ENCODE results near the gene ARHGAP19.
"Not testable (repeated sequence)": the region's sequence is repeated elsewhere in the genome, so short reads cannot be mapped to it uniquely, and the experiment has no call there.

Gene ARHGAP19

DNA sequence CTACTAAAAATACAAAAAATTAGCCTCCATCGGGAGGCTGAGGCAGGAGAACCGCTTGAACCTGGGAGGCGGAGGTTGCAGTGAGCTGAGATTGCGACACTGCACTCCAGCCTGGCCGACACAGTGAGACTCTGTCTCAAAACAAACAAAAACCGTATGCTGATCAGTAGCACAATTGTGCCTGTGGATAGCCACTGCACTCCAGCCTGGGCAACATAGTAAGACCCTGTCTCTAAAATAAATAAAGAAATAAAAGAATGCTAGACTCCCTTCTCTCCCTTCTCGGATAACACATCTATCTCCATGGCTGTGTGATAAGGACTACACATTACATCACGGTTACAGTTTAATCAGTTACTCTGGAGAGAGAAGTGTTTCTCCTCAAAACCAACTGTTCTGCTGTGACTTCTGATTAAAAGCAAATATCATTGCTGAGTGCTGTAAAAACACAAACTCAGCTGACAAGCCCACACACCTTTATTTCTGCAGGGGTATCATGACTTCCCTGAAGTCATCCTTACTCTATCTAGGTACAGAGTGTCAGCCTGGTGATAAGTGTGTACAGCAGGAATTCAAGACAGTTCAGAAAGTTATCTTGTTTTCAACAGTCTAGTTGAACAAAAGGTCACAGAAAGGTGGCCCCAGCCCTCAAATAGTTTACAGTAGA is 5.3 kb upstream of the ARHGAP19 start:
- Histone ChIP-seq H3K27me3 (replicated peaks; ENCODE audit: control insufficient read depth, insufficient read depth, low read length) (no peaks in the 10 kb centered on the region), H3K4me3 (replicated peaks; ENCODE audit: low read depth, low read length) (no peak overlapping the region), H3K36me3 (ENCODE audit: control insufficient read depth, insufficient read depth, low read length) (no peaks in the 10 kb centered on the region)
- no peak for DNase-seq (ENCODE audit: extremely low read depth, insufficient read length)
- TF ChIP-seq, protein P1, sequence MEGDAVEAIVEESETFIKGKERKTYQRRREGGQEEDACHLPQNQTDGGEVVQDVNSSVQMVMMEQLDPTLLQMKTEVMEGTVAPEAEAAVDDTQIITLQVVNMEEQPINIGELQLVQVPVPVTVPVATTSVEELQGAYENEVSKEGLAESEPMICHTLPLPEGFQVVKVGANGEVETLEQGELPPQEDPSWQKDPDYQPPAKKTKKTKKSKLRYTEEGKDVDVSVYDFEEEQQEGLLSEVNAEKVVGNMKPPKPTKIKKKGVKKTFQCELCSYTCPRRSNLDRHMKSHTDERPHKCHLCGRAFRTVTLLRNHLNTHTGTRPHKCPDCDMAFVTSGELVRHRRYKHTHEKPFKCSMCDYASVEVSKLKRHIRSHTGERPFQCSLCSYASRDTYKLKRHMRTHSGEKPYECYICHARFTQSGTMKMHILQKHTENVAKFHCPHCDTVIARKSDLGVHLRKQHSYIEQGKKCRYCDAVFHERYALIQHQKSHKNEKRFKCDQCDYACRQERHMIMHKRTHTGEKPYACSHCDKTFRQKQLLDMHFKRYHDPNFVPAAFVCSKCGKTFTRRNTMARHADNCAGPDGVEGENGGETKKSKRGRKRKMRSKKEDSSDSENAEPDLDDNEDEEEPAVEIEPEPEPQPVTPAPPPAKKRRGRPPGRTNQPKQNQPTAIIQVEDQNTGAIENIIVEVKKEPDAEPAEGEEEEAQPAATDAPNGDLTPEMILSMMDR (IDR thresholded peaks at IDR 0.05; ENCODE audit: insufficient read depth, low read length, poor library complexity, severe bottlenecking), result no peak

DNA sequence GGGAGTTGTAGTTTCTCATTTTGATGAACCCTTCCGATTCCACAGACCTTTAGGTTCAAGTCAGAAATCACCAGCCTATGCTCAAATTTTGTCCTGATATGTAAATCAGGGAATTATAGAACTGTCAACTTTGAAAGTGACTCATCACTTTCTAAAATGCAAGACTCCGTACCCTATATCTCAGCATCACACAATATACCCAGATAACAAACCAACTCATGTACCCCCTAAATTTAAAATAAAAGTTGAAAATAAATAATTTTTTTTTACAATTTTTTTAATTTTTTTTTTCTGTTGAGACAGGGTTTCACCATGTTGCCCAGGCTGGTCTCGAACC is 393 bp upstream of the ARHGAP19 start:
- TF ChIP-seq, protein P1 (IDR thresholded peaks at IDR 0.05; ENCODE audit: insufficient read depth, low read length, poor library complexity, severe bottlenecking), result no peak
- H3K4me3 ChIP-seq (replicated peaks; ENCODE audit: low read depth, low read length), result no peak overlapping the region
- DNase-seq (ENCODE audit: extremely low read depth, insufficient read length), result no peak
- H3K36me3 ChIP-seq (ENCODE audit: control insufficient read depth, insufficient read depth, low read length), result no peaks in the 10 kb centered on the region
- no peaks in the 10 kb centered on the region for H3K27me3 ChIP-seq (replicated peaks; ENCODE audit: control insufficient read depth, insufficient read depth, low read length)

- H3K36me3 ChIP-seq (ENCODE audit: control insufficient read depth, insufficient read depth, low read length), result no peaks in the 10 kb centered on the region; the same call in 1 of the 2 replicates
- TF ChIP-seq, protein P1 (IDR thresholded peaks at IDR 0.05; ENCODE audit: insufficient read depth, low read length, poor library complexity, severe bottlenecking), result no peak
- DNase-seq (ENCODE audit: extremely low read depth, insufficient read length), result no peak
- H3K4me3 ChIP-seq (replicated peaks; ENCODE audit: low read depth, low read length), result peak overlapping the region; percentile 87
- H3K27me3 ChIP-seq (replicated peaks; ENCODE audit: control insufficient read depth, insufficient read depth, low read length), result no peaks in the 10 kb centered on the region
These were observed 910 bp downstream of the ARHGAP19 start for GRCh38 chr10:97291357-97292096.

DNA sequence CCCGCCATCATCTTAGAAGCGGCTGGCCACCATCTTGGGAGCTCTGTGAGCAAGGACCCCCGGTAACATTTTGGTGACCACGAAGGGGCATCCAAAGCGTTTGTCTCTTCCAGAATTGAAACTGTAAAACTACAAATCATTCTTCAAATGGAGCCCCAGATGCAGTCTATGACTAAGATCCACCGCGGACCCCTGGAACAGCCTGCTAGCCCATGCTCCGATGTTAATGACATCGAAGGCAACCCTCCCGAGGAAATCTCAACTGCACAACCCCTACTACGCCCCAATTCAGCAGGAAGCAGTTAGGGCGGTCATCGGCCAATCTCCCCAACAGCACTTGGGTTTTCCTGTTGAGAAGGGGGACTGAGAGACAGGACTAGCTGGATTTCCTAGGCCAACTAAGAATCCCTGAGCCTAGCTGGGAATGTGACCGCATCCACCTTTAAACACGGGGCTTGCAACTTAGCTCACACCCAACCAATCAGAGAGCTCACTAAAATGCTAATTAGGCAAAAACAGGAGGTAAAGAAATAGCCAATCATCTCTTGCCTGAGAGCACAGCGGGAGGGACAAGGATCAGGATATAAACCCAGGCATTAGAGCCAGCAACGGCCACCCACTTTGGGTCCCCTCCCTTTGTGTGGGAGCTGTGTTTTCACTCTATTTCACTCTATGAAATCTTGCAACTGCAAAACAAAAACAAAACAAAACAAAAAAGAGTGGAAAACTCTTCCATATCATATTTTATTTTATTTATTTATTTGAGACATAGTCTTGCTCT is 1.7 kb downstream of the ARHGAP19 start:
- H3K36me3 ChIP-seq (ENCODE audit: control insufficient read depth, insufficient read depth, low read length); H3K27me3 ChIP-seq (replicated peaks; ENCODE audit: control insufficient read depth, insufficient read depth, low read length); DNase-seq (ENCODE audit: extremely low read depth, insufficient read length); H3K4me3 ChIP-seq (replicated peaks; ENCODE audit: low read depth, low read length): not testable (repeated sequence)

DNA sequence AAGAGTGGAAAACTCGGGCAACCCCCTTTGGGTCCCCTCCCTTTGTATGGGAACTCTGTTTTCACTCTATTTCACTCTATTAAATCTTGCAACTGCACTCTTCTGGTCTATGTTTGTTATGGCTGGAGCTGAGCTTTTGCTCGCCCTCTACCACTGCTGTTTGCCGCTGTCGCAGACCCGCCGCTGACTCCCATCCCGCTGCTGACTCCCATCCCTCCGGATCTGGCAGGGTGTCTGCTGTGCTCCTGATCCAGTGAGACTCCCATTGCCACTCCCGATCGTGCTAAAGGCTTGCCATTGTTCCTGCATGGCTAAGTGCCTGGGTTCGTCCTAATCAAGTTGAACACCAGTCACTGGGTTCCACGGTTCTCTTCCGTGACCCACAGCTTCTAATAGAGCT is 2.4 kb downstream of the ARHGAP19 start:
- H3K4me3 ChIP-seq (replicated peaks; ENCODE audit: low read depth, low read length); H3K36me3 ChIP-seq (ENCODE audit: control insufficient read depth, insufficient read depth, low read length); H3K27me3 ChIP-seq (replicated peaks; ENCODE audit: control insufficient read depth, insufficient read depth, low read length); DNase-seq (ENCODE audit: extremely low read depth, insufficient read length): not testable (repeated sequence)

GRCh38 chr10:97280783-97281182 is 11.7 kb downstream of the ARHGAP19 start:
- H3K36me3 ChIP-seq (ENCODE audit: control insufficient read depth, insufficient read depth, low read length), result no peaks in the 10 kb centered on the region
- H3K4me3 ChIP-seq (replicated peaks; ENCODE audit: low read depth, low read length), result no peak overlapping the region
- TF ChIP-seq, protein P1 (IDR thresholded peaks at IDR 0.05; ENCODE audit: insufficient read depth, low read length, poor library complexity, severe bottlenecking), result no peak
- no peaks in the 10 kb centered on the region for H3K27me3 ChIP-seq (replicated peaks; ENCODE audit: control insufficient read depth, insufficient read depth, low read length)
- DNase-seq (ENCODE audit: extremely low read depth, insufficient read length), result no peak
